GM12878 (cell line): ENCODE measurements around the gene SVIL. TPM values are rescaled to one million over a fixed set of nuclear protein-coding genes. Genes with fewer than 3 reads are reported as not detected.

Experiments
- ATAC-seq: fragments of 200-7000 bp; cut with Tn5 transposase; 3 replicates; pipeline ENCODE4 v1.9.1; 2020; ENCODE audit warnings: mild to moderate bottlenecking, moderate library complexity
- BruUV-seq: library from RNA; stranded (reverse); fragments of 400-500 nt; replicated peaks from 2 replicates; lab custom pipeline; 2021; lab: Mats Ljungman, UMichigan
- CTCF ChIA-PET: fragments of 300-600 bp; sonication (Branson Sonifier 250); formaldehyde crosslinking; extraction: SDS; loops from one replicate; lab custom pipeline; 2021; ENCODE audit warnings: inconsistent platforms; lab: Yijun Ruan, JAX
- POLR2A ChIA-PET: fragments of 350-600 bp; formaldehyde crosslinking; extraction: SDS; loops from one replicate; lab custom pipeline; 2021; ENCODE audit warnings: inconsistent platforms; lab: Charles Lee
- RAD21 ChIA-PET: fragments of 300-600 bp; sonication (Branson Sonifier 250); formaldehyde crosslinking; loops from one replicate; lab custom pipeline; 2023; ENCODE audit warnings: antibody characterized with exemption; ENCODE audit not compliant: unreplicated experiment; lab: Charles Lee
- SMC1A ChIA-PET: fragments of 300-600 bp; sonication (Branson Sonifier 250); formaldehyde crosslinking; loops from one replicate; lab custom pipeline; 2023; ENCODE audit not compliant: unreplicated experiment, uncharacterized antibody; lab: Charles Lee
- DNase-seq: peaks from one replicate; pipeline ENCODE4 v3.0.0-alpha.2; 2011; ENCODE audit warnings: low read depth, low spot score
- FAIRE-seq: peaks from 3 replicates; lab custom pipeline; 2011; peaks lifted over from hg19 to GRCh38; lab: Jason Lieb, UNC
- H2AFZ ChIP-seq: 2 replicates; pipeline ENCODE4 v1.6.0; 2011; ENCODE audit warnings: low read depth, low read length, control low read depth; ENCODE audit not compliant: control insufficient read depth
- H3K27ac ChIP-seq: 2 replicates; pipeline ENCODE4 v1.5.1; 2011; ENCODE audit warnings: control low read depth; ENCODE audit not compliant: control insufficient read depth, insufficient read depth
- H3K27me3 ChIP-seq, 2 experiments: replicated peaks in 1 of 2; 2 replicates each; pipeline versions ENCODE4 v1.6.0 to v1.6.1; 2011; ENCODE audit warnings: low read length in 1 of 2; ENCODE audit not compliant: control insufficient read depth in 2 of 2, insufficient read depth in 2 of 2
- H3K36me3 ChIP-seq, 2 experiments: 2 replicates each; pipeline ENCODE4 v1.5.1; 2011; ENCODE audit warnings: low read length in 1 of 2; ENCODE audit not compliant: control insufficient read depth in 2 of 2, insufficient read depth in 2 of 2
- H3K4me1 ChIP-seq: 2 replicates; pipeline ENCODE4 v1.6.1; 2011; ENCODE audit warnings: mild to moderate bottlenecking, low read length, moderate library complexity, mixed read lengths; ENCODE audit not compliant: control insufficient read depth, insufficient read depth
- H3K4me2 ChIP-seq: 2 replicates; pipeline ENCODE4 v1.6.0; 2011; ENCODE audit warnings: control low read depth; ENCODE audit not compliant: control insufficient read depth, insufficient read depth
- H3K4me3 ChIP-seq: fragments of 200-600 bp; sonication (generic); 2 replicates; pipeline ENCODE4 v1.5.1; 2016
- H3K79me2 ChIP-seq: 2 replicates; pipeline ENCODE4 v1.6.0; 2011; ENCODE audit warnings: low read length; ENCODE audit not compliant: control insufficient read depth, insufficient read depth
- H3K9ac ChIP-seq: 2 replicates; pipeline ENCODE4 v1.8.0; 2011; ENCODE audit warnings: low read length, control low read depth, mixed read lengths; ENCODE audit not compliant: control insufficient read depth, insufficient read depth
- H3K9me3 ChIP-seq: replicated peaks from 3 replicates; pipeline ENCODE4 v1.5.1; 2011; ENCODE audit warnings: mild to moderate bottlenecking, low read length; ENCODE audit not compliant: control insufficient read depth, insufficient read depth
- H4K20me1 ChIP-seq: 2 replicates; pipeline ENCODE4 v1.6.0; 2011; ENCODE audit not compliant: control insufficient read depth, insufficient read depth
- ATF2 ChIP-seq: IDR thresholded peaks from 2 replicates; pipeline ENCODE4 v1.6.1; 2012; ENCODE audit warnings: low read length, inconsistent platforms
- ATF3 ChIP-seq: IDR thresholded peaks from 2 replicates; pipeline ENCODE4 v1.6.1; 2011; ENCODE audit warnings: low read depth, mild to moderate bottlenecking, low read length, moderate library complexity, borderline replicate concordance; ENCODE audit errors: extremely low read depth
- BCL11A ChIP-seq: IDR thresholded peaks from 2 replicates; pipeline ENCODE4 v1.6.1; 2011; ENCODE audit warnings: low read depth, low read length
- CBX5 ChIP-seq: sonication (generic); IDR thresholded peaks from 2 replicates; pipeline ENCODE4 v1.6.1; 2016; ENCODE audit warnings: low read depth, moderate library complexity, mild to moderate bottlenecking, inconsistent platforms
- CHD4 ChIP-seq: fragments of 200-600 bp; sonication (generic); IDR thresholded peaks from 2 replicates; pipeline ENCODE4 v1.6.1; 2016; ENCODE audit warnings: mild to moderate bottlenecking
- E2F4 ChIP-seq: IDR thresholded peaks from 2 replicates; pipeline ENCODE4 v1.6.1; 2012; ENCODE audit warnings: low read depth, low read length, improper control_type of control experiment
- EZH2 ChIP-seq: IDR thresholded peaks from 2 replicates; pipeline ENCODE4 v1.6.1; 2012; ENCODE audit warnings: low read depth, mild to moderate bottlenecking, control low read depth, inconsistent platforms, low read length, borderline replicate concordance; ENCODE audit not compliant: control insufficient read depth
- KAT2A ChIP-seq: conservative IDR thresholded peaks from 2 replicates; pipeline ENCODE4 v1.6.1; 2011; ENCODE audit warnings: low read depth, low read length; ENCODE audit not compliant: control insufficient read depth
- MEF2A ChIP-seq: IDR thresholded peaks from 2 replicates; pipeline ENCODE4 v1.6.1; 2011; ENCODE audit warnings: low read depth, mild to moderate bottlenecking, low read length, moderate library complexity; ENCODE audit not compliant: insufficient read depth
- MLLT1 ChIP-seq: fragments of 450-650 bp; IDR thresholded peaks from 2 replicates; pipeline ENCODE4 v1.6.1; 2016; ENCODE audit warnings: mild to moderate bottlenecking
- MTA2 ChIP-seq: fragments of 450-650 bp; IDR thresholded peaks from 2 replicates; pipeline ENCODE4 v1.6.1; 2016; ENCODE audit warnings: low read depth, mild to moderate bottlenecking, moderate library complexity
- MYC ChIP-seq: IDR thresholded peaks from 2 replicates; pipeline ENCODE4 v1.6.1; 2011; ENCODE audit warnings: mild to moderate bottlenecking, low read length, moderate library complexity, inconsistent platforms; ENCODE audit not compliant: insufficient read depth, insufficient replicate concordance, insufficient read length, severe bottlenecking
- RAD21 ChIP-seq: IDR thresholded peaks from 2 replicates; pipeline ENCODE4 v1.6.1; 2011; ENCODE audit warnings: mild to moderate bottlenecking, low read depth, low read length, moderate library complexity; ENCODE audit not compliant: insufficient read depth
- RUNX3 ChIP-seq: IDR thresholded peaks from 2 replicates; pipeline ENCODE4 v1.6.1; 2012; ENCODE audit warnings: low read length, inconsistent platforms
- ZNF384 ChIP-seq: IDR thresholded peaks from 2 replicates; pipeline ENCODE4 v1.6.1; 2012; ENCODE audit warnings: low read depth, mild to moderate bottlenecking, low read length, improper control_type of control experiment, borderline replicate concordance
- ZZZ3 ChIP-seq: IDR thresholded peaks from 2 replicates; pipeline ENCODE4 v1.6.1; 2011; ENCODE audit warnings: low read depth; ENCODE audit not compliant: control insufficient read depth, insufficient read length
- WGBS: methylation state at CpG from one replicate; pipeline ENCODE4 v1.1.6; 2016; ENCODE audit warnings: low lambda C conversion rate; ENCODE audit not compliant: insufficient replicate concordance, insufficient coverage; ENCODE audit errors: missing lambda C conversion rate; 5-methylcytosine and 5-hydroxymethylcytosine counted together
- in situ Hi-C: fragments of 300-500 bp; cut with MboI; formaldehyde crosslinking; loops from 9 replicates; pipeline ENCODE4 v1.14.3; 2018; ENCODE audit warnings: mixed read lengths
- intact Hi-C: fragments of 100-400 bp; cut with micrococcal nuclease; formaldehyde crosslinking; loops from one replicate; pipeline ENCODE4 v1.14.2; 2022; ENCODE audit not compliant: unreplicated experiment
- polyA plus RNA-seq, 11 experiments: library from polyadenylated mRNA; depleted of rRNA in 4 of 11; unstranded in 6 of 11; stranded (reverse) in 5 of 11; fragments of >200 nt; fragmentation: Nextera tagmentation in 4 of 11; fragmentation: Illumina TruSeq in 1 of 11; extraction: Ambion mirVana in 4 of 11; extraction: Trizol in 1 of 11; gene quantifications; 1 replicate in 1 of 11; 2 replicates in 10 of 11; pipeline versions ENCODE4 v1.2.1 to v1.2.3, GENCODE V29; 2011 to 2016; ENCODE audit warnings: inconsistent platforms in 2 of 11, missing spikeins in 2 of 11, low read depth in 1 of 11
- total RNA-seq, 4 experiments: library from RNA; depleted of rRNA in 3 of 4; stranded (reverse); fragments of >200 nt in 3 of 4; fragmentation: Illumina TruSeq in 1 of 4; extraction: Trizol in 1 of 4; gene quantifications; 2 replicates each; pipeline versions ENCODE4 v1.2.1 to v1.2.3, GENCODE V29; 2013 to 2021

Gene SVIL
- total and polyA plus RNA-seq, 10 of the 15 experiments (the other 5 are each of a cell fraction or from before 2014, with no cell fraction given) = 0.22 to 1.9 (median 0.87) TPM

- ChIA-PET SMC1A (interaction anchor here (0.7 to 1.7 kb wide), 3 partner anchors 13 to 167 kb away, joined by 3 to 7 read pairs (median 4); no protein-coding TSS in a partner anchor), CTCF (interaction anchor here (1.2 to 4.8 kb wide), 5 partner anchors 8 to 68 kb away, joined by 3 to 32 read pairs (median 7); no protein-coding TSS in a partner anchor), RAD21 (no interaction called here), POLR2A (no interaction called here)
- Histone ChIP-seq H3K9ac (no peak overlapping the region), H3K4me1 (no peaks in the 10 kb centered on the region), H3K79me2 (no peaks in the 10 kb centered on the region), H3K9me3 (no peaks in the 10 kb centered on the region), H3K4me3 (no peak overlapping the region), H3K4me2 (no peak overlapping the region), H2AFZ (no peak overlapping the region), H3K27ac (no peak overlapping the region), H3K36me3 (no peaks in the 10 kb centered on the region; a peak in 2 of 4 replicates), H3K27me3 (no peaks in the 10 kb centered on the region), H4K20me1 (no peaks in the 10 kb centered on the region)
- no peak for FAIRE-seq
- in situ Hi-C loops = no loop called here
- BruUV-seq = no TSS peak
- intact Hi-C loops = no loop called here
- TF ChIP-seq ATF3 = no peak
- no peak for TF ChIP-seq MLLT1
- no peak for TF ChIP-seq MYC
- TF ChIP-seq CBX5 = no peak
- TF ChIP-seq MEF2A = no peak
- TF ChIP-seq EZH2 = no peak
- TF ChIP-seq ZZZ3 = no peak
- no peak for TF ChIP-seq KAT2A
- no peak for TF ChIP-seq CHD4
- TF ChIP-seq ZNF384 = no peak
- TF ChIP-seq E2F4 = no peak
- TF ChIP-seq RUNX3 = no peak
- no peak for TF ChIP-seq MTA2
- no peak for TF ChIP-seq BCL11A
- TF ChIP-seq ATF2 = no peak
- no peak for TF ChIP-seq RAD21
- DNase-seq = no peak
- ATAC-seq = no peak
- WGBS = 44% methylated on average over 20 of the region's 20 CpGs
Measured at GRCh38 chr10:29522061-29522855, 112.5 kb downstream of the SVIL start.
